GM18909 (cell line): ENCODE measurements around the gene RNF214.
"Not testable (repeated sequence)": the region's sequence is repeated elsewhere in the genome, so short reads cannot be mapped to it uniquely, and the experiment has no call there.

Experiments
- ATAC-seq: cut with Tn5 transposase; IDR thresholded peaks from one replicate; pipeline ENCODE4 v1.9.1; 2021; ENCODE audit warnings: mild to moderate bottlenecking; ENCODE audit not compliant: unreplicated experiment, poor library complexity

RNF214 gene

GRCh38 chr11:117229931-117230285 lies 2.6 kb upstream of the RNF214 start:
- ATAC-seq = no peak

GRCh38 chr11:117230286-117230961 lies 2.0 kb upstream of the RNF214 start:
- ATAC-seq = peak; percentile 32

GRCh38 chr11:117230999-117231841 lies 1.3 kb upstream of the RNF214 start:
- no peak for ATAC-seq

GRCh38 chr11:117231842-117232091 lies 704 bp upstream of the RNF214 start, which contains the start of gene PCSK7:
Gene PCSK7, minus strand, starts transcription at chr11:117232073. Its CDS starts 2,229 bp downstream, at chr11:117229844.
- ATAC-seq = no peak

GRCh38 chr11:117232911-117233409 lies 489 bp downstream of the RNF214 start:
- ATAC-seq = no peak

- no peak for ATAC-seq
These were observed 5.8 kb downstream of the RNF214 start for GRCh38 chr11:117238221-117238620.

GRCh38 chr11:117239295-117239694 lies 6.8 kb downstream of the RNF214 start:
- no peak for ATAC-seq

- ATAC-seq = no peak
These were observed 15.9 kb downstream of the RNF214 start for GRCh38 chr11:117248341-117248740.

- ATAC-seq = no peak
These were observed 17.1 kb downstream of the RNF214 start for GRCh38 chr11:117249571-117249970.

- ATAC-seq = no peak
These were observed 19.0 kb downstream of the RNF214 start for GRCh38 chr11:117251506-117251905.

GRCh38 chr11:117255966-117256365 lies 23.5 kb downstream of the RNF214 start:
- ATAC-seq = no peak

GRCh38 chr11:117256573-117256972 lies 24.1 kb downstream of the RNF214 start:
- no peak for ATAC-seq

GRCh38 chr11:117258576-117258975 lies 26.1 kb downstream of the RNF214 start:
- ATAC-seq = no peak

GRCh38 chr11:117259417-117259816 lies 26.9 kb downstream of the RNF214 start:
- no peak for ATAC-seq

GRCh38 chr11:117264624-117265323 lies 32.3 kb downstream of the RNF214 start:
- ATAC-seq = not testable (repeated sequence)

GRCh38 chr11:117265745-117266144 lies 33.3 kb downstream of the RNF214 start:
- ATAC-seq = no peak

GRCh38 chr11:117269856-117270255 lies 37.4 kb downstream of the RNF214 start:
- ATAC-seq = no peak

GRCh38 chr11:117271208-117271607 lies 38.7 kb downstream of the RNF214 start:
- ATAC-seq = no peak

- not testable (repeated sequence) for ATAC-seq
These were observed 39.7 kb downstream of the RNF214 start for GRCh38 chr11:117272175-117272574.

- ATAC-seq = no peak
These were observed 41.2 kb downstream of the RNF214 start for GRCh38 chr11:117273550-117274289.
